8988T (cell line): ENCODE measurements around the gene RNF223.

Experiments used
- DNase-seq: peaks from one replicate; pipeline ENCODE4 v3.0.0; 2011

The RNF223 gene

DNA sequence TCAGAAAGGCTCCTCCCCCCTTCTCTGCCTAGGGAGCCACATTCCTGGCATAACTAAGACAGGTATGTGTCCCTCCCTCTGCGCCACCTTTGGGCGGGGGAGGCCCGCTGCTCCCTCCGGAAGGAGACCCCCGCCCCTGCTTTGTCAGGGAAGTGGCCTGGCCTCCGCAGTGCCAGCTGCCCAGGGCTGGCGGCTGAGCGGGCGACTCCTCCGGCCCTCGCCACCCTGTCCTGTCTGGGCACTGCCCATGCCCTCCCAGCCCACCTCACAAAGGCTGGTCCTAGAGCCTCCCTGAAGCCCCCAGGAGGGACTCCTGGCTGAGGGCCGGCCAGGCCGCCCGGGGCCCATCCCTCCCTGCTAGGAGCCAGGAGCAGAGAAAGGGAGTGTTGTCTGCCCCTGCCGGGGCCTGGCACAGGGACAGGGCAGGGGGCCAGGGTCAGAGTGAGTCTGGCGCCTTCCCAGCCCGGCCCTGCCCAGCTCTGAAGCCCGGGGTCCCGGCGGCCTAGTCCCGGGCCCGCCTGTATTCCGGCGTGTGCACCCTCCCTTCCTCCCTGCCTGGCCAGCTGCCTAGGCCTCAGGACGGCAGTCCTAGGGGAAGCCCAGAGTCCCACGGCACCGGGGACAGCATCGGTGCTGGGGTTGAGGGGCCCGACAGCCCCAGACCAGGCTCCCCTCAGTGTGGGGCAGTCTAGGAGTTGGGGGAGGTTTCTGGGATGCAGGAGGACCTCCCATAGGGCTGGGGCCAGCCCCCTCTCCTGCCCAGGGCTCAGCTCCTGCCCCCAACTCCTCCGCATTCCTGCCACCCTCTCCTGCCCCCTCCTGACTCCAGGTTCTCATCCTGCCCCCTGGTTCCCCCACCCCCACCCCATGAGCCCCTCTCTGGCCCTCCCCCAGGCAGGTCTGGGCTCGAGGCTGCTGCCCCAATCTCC, 49.1 kb downstream of the RNF223 start:
- DNase-seq: peak; percentile 84

DNA sequence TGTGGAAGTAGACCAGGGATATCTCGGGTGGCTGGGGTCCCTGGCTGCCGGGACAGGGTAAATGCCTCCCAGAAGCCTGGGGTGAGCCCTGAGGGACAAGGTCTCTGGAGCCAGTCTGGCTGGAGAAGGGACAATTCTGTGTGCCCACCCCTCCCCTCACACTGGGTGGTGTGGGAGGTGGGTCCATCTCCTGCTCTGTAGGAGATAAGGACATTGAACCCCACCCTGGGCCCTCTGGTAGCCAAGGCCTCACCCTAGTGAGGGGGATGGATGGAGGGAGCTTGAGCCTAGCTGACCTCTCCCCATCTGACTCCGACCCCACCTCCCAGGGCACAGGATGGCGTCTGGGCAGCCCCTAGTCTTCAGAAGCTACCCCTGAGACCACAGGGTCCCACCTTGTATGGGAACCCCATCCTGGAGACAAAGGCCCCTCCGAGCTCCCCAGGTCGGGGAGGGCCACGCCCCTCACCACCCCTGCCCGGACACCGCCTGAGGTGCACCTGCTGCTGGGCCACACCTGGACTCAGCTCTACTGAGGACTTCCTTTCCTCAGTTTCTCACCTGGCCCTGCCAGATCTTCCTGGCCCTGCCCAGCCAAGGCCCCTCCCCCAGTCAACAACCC, 49.8 kb downstream of the RNF223 start:
- no peak for DNase-seq

DNA sequence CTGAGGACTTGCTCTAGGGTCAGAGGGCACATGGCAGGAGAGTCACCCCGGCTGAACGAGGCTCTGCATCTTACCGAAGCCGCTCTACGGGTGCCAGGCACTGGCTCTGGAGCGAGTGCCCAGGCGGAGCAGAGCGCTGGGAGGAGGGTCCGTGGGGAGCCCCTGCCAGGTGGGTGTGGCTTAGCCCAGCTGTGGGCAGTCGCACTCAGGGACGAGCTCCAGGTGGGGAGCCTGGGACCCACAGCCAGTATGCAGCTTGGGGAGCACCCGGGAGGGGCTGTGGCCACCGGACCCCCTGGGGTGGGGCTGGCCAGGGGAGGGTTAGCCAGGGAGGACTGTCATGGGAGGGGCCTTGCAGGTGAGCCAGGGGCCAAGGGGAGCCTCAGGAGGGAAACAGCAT, 50.4 kb downstream of the RNF223 start:
- DNase-seq: no peak

DNA sequence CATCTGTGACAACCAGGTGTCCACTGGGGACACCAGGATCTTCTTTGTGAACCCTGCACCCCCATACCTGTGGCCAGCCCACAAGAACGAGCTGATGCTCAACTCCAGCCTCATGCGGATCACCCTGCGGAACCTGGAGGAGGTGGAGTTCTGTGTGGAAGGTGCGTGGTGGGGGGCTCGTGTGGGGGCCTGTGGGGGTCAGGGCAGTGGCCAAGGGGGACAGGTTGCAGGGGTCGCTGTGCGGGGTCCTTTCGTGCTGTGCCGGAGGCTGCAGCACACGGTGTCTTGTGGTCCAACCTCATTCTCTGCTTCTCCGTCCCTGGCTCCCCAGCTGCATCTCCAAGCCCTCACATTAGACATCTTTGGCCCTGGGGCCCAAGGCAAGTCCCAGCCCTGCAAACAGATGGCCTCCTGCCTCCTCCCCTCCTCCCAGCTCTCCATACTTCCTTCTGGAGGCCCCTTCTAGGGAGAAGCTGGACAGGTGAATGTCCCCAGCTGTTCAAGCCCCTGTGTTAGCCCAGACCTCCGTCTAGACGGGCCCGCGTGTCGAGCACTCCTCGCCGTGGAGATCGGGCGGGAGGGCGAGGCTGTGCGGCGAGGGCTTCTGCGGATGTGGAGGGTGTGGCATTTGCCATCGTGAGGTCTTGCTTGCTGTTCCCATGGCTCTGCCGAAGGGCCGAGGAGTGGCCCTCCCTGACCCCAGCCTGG, 51.6 kb downstream of the RNF223 start:
- no peak for DNase-seq

DNA sequence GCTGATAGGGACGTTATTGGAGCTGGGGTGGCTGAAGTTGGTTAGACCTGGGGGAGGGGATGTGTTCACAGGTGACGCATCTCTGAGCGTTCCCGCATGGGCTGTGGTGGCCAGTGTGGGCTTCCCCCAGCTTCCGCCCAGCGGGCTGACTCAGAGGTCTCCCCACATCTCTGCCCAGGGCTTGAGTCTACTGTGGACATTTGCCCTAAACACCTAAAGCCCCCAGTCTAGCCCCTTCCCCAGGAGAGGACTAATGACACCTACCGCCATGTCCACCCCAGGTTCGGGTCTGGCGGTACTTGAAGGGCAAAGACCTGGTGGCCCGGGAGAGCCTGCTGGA, 52.2 kb downstream of the RNF223 start:
- DNase-seq: no peak

DNA sequence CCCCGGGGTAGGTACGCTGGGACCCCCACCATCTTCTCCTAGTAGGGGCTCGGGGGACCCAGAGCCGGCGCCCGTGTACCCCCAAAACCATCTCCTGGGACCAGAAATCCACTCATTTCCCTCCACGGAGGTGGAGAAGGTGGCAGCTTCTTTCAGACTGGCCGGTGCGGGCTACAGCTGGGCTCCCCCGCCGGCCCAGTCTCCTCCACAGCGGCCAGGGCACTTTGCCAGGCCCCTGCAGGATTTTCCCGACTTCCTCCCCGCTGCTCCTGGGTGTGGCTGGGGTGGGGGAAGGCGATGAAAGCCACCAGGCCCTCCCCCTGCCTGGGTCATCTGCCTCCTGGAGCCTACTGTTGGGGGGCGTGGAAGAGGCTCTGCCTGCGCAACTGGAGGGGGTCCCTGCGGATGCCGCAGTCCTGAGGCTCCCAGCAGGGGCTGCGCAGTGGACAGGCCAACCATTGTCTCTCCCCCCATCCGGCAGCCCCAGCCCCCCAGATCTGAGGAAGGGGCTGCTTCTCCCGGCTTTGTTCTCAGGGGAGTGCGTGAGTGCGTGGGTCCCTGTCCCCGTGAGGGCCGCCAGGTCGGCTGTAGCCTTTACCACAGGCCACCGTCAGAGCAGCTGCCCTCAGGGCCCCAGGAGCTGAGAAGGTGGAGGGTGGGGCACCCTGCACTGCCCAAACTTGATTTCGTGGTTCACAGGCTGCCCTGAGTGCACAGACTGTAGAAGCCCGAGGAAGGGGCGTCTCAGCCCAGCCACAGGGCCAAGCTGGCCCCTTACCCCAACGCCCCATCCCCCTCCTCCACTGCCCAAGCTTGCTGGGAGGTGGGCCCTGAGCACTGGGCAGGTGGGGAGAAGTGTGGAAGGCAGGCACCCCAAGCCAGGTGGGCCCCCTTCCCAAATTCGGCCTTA, 52.8 kb downstream of the RNF223 start:
- no peak for DNase-seq
